DND-41 (cell line): ENCODE results near the gene ZNF14.
"Not testable (repeated sequence)": the region's sequence is repeated elsewhere in the genome, so short reads cannot be mapped to it uniquely, and the experiment has no call there.

Source experiments
- EZH2 ChIP-seq: IDR thresholded peaks from 3 replicates; pipeline ENCODE4 v1.6.1; 2012; ENCODE audit warnings: borderline replicate concordance, low read depth, mild to moderate bottlenecking, moderate library complexity, low read length, inconsistent platforms; ENCODE audit not compliant: severe bottlenecking
- TF ChIP-seq, protein P1 (sequence below): IDR thresholded peaks from 2 replicates; pipeline ENCODE4 v1.5.1; 2012; ENCODE audit warnings: borderline replicate concordance, low read length, moderate library complexity, mild to moderate bottlenecking; ENCODE audit not compliant: poor library complexity, severe bottlenecking; ENCODE audit errors: extremely low read depth

DNA sequence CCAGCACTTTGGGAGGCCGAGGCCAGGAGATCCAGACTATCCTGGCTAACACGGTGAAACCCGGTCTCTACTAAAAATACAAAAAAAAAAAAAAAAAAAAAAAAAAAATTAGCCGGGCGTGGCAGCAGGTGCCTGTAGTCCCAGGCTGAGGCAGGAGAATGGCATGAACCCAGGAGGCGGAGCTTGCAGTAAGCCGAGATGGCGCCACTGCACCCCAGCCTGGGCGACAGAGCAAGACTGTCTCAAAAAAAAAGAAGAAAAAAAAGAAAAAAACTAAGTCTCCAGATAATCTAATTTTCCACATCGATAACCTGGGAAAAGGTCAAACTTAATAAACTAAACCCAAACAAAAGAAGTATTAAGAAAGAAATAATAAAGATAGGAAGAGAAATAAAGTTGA is 39.1 kb upstream of the ZNF14 start:
- TF ChIP-seq, protein P1, sequence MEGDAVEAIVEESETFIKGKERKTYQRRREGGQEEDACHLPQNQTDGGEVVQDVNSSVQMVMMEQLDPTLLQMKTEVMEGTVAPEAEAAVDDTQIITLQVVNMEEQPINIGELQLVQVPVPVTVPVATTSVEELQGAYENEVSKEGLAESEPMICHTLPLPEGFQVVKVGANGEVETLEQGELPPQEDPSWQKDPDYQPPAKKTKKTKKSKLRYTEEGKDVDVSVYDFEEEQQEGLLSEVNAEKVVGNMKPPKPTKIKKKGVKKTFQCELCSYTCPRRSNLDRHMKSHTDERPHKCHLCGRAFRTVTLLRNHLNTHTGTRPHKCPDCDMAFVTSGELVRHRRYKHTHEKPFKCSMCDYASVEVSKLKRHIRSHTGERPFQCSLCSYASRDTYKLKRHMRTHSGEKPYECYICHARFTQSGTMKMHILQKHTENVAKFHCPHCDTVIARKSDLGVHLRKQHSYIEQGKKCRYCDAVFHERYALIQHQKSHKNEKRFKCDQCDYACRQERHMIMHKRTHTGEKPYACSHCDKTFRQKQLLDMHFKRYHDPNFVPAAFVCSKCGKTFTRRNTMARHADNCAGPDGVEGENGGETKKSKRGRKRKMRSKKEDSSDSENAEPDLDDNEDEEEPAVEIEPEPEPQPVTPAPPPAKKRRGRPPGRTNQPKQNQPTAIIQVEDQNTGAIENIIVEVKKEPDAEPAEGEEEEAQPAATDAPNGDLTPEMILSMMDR, result not testable (repeated sequence)
- not testable (repeated sequence) for TF ChIP-seq EZH2
